ENCODE results near the gene SMOC2.

SMOC2 gene

DNA sequence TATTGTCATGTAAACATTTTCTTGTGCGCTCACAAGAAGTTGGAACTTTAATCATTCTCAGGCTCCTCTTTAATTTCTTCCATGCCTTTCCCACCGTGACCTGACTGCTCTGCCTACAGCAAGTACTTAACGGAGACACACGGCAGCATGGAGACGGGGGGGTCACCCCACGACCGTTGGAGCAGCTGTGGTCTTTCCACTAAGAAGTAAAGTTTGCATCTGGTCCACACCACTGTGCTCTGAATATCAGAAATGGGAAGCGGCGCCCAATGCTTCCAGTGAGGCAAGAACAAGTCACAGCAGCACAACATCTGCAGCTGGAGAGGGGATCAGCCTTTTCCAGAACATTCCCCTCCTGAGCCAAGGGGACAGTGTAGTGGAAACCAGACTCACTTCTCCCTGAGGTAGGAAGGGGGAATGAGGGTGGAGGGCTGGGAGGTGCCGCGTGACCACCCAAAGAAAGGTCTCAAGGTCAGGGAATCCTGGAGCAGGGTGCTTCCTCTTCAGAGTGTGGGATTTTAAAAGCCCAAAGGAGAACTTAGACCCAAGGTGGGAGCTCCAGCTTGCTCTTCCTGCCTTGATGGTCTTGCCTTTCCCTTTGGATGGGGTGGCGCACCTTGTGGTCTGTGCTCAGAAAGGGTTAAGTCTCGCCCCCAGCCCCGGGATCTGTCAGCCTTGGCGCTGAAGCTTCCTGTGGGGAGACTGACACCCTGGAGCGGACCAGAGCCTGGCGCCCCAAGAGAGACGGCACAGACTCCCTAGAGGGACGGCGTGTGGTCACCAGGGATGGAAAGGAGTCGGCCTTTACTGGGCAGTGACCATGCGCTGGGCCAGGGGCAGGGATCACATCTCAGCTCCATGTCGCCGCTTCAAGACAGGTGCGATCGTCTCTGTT, 25.6 kb upstream of the SMOC2 start:
- DNase-seq = no peak

DNA sequence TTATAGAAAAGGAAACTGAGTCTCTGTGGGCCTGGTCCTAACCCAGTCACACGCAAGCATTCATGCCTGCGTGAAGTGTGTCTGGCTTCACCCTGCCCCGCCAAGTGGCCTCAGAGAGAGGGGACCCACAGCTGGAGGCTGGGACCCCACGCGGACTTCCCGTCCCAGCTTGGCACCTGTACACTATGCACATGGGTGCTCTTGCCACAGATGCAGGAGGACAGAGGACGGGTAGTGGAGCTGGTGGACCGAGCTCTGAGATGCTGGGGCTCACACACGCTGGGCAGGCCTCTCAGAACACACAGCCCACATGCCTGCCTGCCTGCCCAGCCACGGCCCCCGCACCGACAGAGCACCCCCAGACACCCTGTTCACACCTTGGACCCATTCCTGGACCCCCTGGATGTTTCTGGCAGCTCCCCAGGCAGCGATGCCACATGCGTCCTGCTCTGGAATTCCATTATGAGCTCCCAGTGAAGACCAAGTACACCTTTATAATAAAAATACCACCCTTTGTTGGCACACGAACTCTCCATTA, 24.9 kb upstream of the SMOC2 start:
- no peak for DNase-seq

DNA sequence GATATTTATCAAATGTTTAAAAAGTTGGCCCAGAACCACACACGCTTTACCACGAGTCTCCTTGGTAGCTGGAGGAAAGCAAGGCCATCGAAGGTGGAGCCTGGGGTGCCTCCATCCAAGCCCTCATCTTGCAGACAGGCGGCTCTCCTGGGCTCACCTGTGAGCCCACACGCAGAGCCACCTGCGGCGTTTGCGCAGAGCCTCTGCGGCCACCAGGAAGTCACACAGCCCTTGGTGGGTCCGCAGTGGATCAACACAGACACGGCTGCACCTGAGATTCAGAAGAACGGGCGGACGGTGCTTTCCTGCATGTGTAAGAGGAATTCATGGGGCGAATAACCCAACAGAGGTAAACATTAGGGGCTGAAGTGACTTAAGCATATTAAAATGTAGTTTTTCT, 24.5 kb upstream of the SMOC2 start:
- DNase-seq = no peak

DNA sequence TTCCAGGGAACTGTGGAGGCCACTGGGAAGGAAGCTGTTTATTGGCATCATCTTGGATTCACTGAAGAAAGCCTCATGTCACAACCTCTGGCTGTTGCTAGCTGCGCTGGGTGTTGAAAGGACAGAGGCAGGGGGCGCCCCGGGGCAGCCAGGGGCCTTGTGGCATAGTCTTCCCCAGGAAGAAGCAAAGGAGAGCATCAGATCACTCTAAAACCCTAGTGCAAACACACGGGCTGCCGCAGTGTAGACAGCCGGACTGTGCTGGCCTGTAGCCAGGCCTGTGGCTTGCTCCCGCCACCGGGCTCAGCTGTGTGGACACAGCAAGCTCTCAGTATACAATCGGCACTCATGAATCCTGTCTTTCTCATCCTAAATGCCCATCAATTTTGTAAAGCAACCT, 23.8 kb upstream of the SMOC2 start:
- no peak for DNase-seq

DNA sequence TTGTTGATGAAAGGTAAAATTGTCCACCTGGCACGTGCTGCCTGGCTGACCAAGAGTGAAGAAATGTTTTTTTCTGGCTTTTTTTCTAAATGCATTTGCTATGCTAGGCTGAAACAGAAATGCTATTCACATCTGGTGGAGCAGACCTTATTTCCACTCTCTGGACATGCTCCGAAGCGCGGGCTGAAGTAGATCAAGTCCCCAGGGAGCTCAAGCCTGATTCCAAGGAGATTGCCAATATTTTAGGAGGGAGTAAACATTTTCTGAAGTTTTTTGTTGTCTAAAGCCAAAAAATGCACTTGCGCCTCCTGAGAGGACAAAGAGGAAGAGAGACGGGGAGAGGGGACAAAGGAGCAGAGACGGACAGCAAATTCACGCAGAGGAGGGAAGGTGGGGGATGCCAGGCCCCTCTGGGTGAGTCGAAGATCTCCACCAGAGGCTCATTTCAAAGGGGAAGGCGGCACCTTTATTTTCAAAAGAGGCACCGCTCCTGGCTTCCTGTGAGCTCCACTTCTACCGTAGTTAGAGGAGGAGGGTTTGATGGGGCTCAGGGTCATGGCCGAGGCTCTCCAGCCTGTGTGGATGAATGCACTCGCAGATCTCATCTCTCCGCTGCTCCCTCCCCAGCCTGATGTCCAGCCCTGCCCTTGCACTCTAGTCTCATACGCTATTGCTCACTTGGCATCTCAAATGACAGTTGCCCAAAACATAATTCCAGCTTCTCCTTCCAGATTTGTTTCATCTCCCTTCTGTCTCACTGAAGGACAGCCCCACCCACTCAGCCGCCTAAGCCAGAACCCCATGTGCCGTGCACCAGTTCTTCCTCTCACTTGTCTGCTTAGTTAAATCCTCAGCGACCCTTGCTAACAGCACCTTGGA, 23.1 kb upstream of the SMOC2 start:
- DNase-seq = no peak

DNA sequence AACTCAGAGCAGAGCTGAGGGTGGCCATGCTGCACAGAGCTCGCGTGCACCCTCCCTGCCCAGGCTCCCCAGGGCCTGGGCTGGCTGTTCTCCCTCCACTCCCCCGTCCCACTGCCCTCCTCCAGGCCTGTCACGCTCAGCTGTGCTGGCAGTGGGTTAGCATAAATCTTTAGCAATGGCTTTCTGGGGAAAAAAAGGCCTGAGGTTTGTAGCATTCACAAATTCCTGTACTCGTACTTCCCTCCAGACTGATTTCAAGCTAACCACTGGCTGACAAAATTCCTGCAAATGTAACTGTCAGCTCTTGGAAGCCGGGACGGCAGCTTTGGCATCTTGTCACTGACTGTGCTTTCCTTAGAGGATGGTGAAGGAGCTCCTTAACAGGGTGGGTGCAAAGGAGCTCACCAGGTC, 22.3 kb upstream of the SMOC2 start:
- DNase-seq = no peak

DNA sequence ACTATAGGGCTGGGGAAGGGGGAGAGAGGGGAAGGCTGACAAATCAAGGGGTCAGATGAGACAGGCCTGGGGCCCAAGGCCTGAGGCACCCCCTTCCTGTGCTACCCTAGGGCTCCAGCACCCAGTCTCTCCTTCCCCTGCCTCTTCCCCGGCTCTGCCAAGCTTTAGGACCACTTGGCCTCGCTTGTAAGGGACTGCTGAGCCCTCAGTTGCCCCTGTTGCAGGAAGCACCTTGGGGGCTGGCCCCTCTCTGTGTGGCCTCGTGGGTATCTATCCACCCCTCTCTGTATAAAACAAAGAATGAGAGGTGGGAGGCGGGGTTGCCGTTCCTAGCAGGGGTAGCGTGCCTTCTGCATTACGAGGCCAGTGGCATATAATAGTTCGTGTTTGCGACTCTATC, 21.4 kb upstream of the SMOC2 start:
- DNase-seq = no peak

DNA sequence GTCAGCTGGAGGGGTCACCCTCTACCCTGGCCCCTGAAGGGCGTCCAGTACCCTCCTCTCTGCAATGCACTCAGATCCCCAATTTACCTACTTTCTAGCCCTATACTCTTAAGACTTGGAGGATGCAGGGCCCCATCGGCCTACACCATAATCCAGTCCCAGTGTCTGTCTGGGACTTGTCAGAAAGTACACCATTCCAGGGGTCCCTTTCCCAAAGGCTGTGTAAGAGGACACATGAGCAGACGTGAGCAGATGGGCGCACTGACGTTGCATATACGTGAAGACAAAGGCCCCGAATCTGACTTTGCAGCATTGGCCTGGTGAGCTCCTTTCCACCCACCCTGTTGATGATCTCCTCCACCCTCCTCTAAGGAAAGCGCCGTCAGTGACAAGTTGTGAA, 20.9 kb upstream of the SMOC2 start:
- no peak for DNase-seq

DNA sequence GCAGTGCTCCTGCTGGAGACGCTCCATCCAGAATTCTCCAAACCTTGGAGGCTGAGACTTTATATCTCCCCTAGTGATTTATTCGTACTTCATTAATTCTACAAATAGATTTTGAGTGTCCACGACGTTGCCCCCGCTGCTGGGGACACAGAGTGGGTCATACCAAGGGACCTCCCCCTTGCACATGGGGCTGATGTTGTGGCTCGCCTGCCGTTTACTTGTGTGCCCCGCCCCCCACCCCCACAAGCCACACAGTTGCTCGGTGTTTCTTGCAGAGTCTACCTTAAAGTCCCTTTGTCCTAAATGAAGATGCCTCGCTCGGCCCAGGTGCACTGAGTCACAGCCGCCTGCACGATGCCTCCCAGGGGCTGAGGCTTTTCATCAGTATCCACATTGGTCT, 20.3 kb upstream of the SMOC2 start:
- no peak for DNase-seq

DNA sequence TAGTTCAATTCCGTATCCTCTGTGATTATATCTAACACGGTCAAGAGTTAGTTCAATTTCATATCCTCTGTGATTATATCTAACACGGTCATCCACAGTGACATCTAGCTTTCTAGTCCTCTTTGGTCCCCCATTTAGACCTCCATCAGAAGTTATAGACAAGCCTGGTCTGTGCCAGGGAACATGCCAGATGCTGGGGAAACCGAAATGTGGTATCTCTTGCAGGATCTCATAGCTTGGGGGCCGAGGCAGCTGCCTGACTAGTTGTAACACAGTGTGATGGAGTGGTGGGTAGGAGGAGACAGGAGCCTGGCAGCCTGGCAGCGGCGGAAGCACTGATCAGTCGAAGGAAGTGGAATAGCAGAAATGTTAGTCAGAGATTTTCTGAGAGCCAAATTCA, 13.8 kb upstream of the SMOC2 start:
- DNase-seq = no peak

DNA sequence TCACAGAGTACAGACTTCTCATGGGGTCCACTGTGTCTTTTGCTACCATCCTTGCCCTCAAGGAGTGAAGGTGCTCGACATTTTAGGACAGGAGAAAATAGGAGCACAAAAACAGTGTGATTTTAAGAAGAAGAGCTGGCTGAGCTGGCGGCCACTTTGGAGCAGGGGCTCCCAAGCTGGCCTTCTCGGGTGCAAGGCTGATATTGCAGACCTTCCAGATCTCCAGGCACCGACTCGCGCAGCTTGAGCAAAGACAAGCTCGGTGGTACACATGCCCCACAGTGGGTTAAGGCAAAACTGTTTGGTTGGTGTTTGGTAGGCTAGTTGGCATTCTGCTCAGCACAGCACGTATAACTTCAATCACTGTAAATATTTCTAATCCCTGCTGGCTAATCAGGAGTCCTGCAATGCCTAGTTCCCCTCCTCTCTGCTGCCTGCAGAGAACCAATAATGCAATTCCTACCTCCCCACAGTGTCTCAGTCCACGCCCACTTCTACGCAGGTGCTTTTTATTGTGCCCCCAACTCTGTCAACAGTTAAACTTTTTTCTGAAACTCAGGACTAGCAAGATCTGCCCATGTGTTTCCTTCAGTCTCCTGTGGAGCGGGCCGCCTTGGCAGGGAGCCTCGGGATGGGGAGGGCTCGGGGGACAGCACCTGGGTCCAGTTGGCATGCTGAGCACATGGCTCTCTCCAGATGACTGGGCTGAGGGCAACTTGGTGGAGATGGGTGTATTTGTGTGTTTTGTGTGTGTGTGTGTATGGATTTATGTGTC, 12.7 kb upstream of the SMOC2 start:
- DNase-seq = no peak

DNA sequence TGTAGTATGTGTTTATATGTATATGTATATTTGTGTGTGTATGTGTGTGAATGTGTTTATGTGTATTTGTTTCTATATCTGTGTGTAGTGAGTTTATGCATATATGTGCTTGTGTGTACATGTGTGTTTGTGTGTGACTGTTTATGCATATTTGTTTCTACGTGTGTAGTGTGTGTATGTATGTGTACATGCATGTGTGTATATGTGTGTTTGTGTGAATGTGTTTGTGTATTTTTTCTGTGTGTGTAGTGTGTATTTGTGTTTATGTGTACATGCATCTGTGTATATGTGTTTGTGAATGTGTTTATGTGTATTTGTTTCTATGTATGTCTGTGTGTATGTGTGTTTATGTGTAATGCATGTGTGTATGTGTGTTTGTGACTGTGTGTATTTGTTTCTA, 12.1 kb upstream of the SMOC2 start:
- no peak for DNase-seq

DNA sequence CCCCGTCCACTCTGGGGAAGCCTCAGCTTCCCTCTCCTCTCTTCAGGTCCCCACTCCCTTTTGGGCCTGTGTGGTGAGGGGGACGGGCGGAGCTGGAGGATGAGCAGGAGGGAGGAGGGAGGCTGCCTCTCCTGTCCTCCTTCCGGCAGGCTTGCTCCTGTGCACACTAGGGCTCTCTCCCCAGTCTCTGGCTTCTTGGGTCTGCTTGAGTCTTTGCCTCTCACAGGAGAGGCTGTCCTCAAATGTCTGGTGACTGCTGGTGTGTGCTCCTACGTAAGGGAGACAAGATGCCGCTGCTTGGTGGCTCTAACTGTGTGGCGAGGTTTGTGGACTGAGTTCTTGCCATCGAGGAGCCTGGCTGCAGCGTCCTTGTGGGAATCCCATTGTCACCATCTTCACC, 8.8 kb upstream of the SMOC2 start:
- no peak for DNase-seq

DNA sequence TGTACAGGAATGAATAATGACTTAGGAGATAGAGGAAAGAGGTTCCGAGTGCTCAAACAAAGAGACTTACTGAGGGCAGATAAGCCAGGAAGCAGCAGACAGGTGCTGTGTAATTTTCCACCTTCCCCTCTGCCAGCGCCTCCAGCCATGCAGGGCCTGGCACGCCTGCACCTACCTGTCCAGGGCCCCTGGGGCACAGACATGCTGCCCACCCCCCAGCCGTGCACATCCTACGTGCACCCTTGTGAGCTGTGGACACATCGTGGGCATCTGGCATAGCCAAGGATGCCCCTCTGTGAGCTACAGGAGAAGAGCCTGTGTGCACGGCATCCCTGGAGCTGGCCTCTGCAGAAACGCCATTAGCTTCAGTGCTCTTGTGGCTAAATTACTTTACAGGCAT, 7.1 kb upstream of the SMOC2 start:
- no peak for DNase-seq

DNA sequence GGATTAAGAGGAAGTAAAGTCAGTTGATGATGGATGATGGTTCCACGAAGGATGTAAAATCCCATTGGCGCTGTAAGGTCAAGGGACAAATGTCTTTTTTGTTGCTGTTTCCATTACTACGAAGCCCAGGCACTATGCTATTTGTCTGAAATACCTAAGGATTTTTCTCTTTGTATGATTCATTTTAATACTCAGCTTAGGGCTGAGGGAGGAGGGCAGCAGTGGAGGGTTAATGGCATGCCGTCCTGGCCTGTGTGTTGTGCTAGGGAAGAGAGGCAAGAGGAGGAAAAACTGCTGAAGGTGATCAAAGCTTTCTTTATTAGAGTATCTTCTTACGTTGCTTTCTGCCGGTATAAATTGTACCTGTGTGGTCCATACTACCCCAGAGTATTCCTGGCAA, 6.5 kb upstream of the SMOC2 start:
- DNase-seq = no peak

DNA sequence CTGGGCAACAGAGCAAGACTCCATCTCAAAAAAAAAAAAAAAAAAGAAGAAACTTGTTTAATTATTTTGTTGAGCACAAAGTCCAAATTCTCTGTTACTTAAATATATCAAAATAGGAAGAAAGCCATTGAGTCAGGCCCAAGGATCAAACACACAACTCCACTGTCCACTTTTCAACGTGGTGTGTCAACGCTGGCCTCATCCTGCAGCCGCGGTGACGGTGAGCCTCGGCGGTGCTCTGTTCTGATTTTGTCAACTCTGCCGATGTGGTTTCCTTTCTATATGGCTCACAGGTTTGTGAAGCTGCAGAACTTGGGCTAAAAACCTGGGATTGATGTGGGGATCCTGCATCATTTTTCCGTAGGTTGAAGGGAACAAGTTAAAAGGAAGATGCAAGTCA, 3.2 kb upstream of the SMOC2 start:
- no peak for DNase-seq

DNA sequence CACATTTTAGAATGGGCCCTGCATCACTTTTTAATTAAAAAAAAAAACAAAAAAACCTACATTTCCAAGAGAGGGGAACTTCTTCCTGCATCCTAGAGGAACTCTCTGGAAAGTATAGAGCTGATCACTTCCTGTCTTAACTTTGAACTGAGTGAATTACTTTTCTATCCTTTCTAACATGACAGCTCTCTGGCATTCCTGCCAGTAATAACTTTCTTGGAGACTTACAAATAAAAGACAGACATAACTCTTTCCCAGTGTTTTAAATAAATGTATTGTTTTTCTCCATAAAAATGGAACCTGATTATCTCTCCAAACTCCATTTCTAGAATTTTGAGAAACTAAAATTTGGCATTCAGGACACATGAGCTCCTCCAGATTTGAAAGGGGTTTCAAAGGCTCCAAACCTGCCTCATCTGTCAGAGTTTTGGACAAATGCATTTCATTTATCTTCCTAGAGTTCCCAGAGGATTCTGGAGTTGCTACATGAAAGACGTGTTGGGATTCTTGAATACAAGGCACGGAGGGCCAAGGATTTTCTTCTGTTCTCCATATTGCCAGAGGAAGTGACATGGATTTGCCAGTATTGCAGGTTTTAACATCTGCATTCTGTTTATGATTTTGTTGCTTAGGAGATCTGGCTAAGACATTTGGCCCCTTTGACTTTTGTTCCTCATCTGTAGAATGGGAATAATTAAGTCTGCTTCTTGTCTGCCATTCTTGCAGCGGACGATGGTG, 2.0 kb upstream of the SMOC2 start:
- no peak for DNase-seq

DNA sequence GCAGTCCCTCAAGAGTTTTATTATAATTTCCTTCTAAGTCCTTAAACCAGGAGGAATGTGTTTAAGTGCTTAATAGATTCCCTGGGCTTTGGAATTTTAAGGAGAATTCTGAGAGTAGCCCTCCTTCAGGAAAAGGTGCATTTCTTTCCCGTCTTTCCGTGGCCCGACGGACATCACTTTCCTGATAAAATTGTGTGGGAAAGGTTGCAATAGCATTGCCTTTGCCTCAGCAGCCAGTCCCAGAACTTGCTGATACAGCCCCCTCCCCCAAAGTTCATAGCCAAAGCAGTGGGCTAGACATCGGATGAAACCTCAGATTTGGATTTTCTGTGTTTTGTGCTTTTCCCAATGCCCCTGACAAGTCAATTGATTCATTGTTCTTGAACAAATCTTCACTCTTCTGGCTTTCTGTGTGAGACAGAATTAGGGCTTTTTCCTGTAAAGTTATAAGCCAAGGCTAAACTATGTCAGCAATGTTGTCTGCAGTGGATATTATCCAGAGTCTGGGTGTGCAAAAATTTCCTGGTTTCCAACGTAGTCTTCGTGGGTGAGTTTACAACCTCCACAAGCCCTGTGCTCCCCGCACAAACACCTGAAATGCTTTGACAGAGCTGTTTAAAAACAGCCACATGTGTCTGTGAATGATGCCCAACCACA, 1.1 kb upstream of the SMOC2 start:
- no peak for DNase-seq

DNA sequence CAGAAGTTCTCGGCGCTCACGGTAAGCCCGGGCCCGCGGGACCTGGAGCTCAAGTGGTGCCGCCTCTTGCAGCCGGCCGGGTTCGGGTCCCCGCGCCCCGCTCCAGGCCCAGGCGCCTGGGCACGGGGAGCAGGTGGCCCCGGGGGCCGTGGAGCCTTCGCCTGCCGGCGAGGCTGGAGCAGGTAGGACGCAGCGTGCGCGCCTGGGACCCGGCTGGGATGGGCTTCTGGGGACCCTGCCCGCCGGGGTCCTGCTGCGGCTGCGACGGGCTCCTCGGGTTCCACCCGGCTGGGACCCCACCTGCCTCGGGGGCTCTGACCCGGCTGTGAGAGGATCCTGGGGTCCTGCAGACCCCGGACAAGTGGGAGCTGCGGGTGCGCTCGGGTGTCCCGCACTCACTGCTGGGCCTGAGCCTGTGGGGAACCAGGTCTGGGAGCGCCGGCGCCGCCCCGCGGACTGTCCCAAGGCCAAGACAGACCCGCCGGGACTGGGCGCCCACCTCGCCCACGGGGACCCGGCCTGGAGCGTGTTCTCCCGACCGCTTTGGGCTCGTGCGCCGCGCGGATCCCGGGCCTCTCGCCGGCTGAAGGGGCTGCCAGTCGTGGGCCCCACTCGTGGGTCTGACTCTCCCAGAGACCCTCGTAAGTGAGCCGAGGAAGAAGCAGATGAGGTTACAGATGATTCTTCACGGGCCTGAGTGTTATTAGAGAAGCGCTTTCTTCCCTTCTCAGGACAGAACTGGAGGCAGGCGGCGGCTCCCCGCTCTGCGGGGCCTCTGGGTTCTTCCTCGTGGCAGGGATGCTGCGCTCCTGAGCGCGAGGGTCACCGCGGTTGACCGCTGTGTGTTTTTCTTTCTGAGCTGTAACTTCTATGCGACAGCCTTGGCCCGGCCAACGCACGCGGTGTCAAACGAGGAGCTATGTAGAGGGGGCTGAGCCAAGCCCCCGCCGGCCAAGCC, 729 bp downstream of the SMOC2 start:
- no peak for DNase-seq
